GM19238 (cell line): Measurements from ENCODE around the gene UBXN10.

ENCODE experiments used
- DNase-seq: peaks from one replicate; pipeline ENCODE4 v3.0.0; 2011; ENCODE audit warnings: low spot score; ENCODE audit not compliant: insufficient read length

Gene UBXN10

DNA sequence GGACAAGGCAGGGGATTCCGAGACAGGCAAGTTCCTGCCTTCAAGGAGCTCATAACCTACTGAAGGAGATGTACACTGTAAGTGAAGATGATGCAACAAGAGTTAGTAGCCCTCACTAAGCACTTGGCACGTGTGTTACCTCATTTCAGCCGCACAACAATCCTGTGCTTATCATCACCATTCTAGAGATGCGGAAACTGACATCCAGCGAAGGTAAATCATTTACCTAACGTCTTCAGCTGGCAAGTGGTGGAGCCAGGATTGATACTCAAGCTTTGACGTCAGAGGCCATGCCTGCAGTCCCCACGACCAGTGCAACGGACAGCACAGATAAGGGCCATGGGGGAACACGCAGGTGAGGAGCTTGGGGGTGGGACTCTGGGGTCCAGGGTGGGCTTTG lies 2.9 kb upstream of the UBXN10 start:
- no peak for DNase-seq

DNA sequence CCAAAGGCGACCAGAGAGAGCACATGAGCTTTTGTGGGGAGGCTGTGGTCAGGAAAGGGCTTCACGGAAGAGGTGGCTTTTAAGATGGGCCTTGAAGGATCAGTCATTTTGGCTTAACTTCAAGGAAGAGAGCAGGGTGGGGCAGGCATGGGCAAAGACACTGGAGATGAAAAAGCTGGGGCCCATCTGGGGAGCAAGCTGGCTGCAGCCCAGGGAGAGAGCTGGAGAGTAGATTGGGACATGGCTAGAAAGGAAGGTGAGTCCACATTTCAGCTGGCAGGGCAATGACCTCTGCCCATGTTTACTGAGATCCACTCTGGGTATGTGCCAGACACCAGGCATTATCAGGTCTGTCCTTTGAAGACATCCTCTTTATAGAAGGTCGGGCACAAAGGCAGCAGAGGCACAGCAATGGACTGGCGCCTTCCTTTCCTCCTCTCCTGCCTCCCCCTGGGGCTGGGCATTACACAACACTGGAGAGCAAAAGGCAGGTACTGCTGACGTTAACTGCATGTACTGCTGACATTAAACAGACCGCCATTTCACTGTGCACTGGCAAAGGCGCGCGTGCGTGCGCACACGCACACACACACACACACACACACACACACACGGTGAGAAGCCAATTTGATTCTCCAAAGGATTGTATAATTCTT lies 2.2 kb upstream of the UBXN10 start:
- DNase-seq = no peak

DNA sequence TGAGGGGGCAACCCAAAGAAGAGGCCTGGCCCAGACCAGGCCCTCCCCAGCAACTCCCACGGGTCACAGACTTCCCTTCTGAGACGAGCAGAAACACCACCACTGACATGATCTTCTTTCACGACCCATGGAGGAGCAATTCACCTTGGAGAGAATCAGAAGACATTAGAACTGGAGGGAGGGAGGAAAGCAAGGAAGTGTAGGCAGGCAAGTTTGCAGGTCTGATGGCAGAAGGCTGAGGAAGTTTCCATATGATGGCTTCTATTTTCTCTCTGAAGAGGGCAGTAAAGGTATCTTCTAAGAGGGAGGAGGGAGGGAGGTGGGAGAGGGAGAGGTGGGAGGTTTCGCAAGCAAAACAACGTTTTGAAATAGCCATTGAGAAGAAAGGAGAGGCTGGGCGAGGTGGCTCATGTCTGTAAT lies 1.4 kb upstream of the UBXN10 start:
- DNase-seq = no peak

DNA sequence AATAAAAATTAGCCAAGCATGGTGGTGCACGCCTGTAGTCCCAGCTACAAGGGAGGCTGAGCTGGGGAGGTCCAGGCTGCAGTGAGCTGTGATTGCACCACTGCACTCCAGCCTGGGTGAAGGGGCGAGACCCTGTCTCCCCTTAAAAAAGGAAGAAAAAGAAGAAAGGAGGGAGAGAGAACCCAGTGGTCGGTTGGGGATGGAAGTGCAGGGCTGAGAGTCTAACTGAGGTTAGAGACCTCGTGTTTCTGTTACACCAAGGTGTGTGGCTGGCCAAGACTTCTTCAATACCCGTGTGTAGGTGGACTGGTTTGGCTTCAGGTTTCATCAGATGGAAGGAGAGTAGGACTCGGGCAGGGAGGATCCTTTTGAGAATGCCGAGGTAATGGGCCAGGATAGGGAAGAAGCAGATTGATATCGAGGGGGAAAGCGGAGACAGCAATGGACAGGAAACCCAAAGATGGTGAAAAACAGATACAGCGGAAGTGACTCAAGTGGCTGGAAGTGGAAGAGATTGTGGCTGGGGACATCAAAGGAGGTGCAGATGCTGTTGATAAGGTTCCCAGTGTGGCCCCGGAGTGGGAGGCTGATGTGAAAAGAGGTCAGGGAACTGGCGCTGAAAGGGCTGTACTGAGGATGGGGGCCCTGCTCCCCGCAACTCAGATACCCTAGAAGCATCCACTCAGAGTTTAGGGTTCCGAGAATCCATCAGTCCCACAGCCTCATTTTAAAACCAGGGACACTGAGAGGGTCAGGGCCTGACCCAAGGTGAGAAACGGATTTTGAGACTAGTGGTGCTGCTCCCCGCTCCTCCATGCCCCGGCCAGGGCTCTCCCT lies 681 bp upstream of the UBXN10 start:
- DNase-seq = no peak

DNA sequence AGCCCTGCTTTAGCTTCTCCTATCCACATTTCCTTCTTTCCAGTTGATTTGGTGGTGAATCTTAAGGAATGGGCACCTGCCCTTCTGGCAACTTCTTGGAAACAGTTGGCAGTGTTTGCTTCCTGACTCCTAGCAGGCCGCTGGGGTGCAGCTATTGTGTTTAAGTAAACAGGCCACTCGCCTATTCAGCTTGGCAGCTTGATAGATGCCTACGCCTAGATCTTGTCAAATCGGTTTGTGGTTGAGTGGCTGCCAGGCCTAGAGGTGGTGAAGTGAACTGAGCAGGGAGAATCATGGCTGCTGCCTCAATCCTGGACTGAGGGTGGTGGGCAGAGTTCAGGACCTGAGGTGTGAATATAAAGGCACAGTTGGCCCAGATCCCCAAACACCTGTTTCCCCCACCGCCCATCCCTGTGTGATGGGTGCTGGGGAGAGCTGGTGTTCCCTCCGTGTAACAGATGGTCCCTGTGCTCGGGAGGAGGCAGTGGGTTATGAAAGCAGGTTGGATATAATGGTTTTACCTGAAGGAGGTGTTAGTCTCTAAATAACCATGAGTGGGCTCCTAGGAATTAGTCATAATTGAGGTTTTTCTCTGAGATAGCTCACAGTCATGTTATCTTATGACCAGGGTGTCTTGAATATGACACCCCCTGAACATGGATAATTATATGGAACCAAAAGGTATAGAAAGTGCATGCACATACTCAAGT lies 1.4 kb downstream of the UBXN10 start:
- no peak for DNase-seq

DNA sequence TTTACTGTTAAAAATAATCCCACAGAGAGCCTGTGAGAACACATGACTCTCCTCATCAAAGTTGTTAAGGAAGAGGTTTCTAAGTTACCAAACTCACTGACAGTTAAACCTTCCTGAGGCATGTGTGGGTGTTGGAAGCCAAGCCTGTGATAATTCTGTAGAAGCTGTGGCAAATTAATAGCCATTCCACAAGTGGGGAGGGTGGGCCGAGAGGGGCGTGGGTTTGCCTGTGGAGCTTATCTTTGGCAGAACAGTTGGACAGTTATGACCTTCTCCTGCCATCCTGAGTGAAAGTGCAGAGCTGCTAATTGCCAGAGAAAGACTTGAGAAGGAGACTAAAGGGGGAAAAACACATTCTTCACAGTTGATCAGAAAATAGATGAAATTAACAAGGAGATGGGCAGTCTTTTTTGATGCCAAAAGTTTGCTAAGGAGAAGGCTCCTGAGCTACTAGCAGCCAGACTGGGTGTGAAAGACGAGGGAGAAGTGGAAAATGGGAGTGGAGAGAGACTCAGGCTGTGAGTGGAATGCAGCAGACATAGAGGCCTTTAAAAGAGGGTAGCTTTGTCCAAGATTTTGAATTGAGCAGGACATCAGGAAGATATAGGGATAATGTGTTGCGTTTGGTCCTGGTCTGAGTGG lies 2.0 kb downstream of the UBXN10 start:
- DNase-seq = no peak

DNA sequence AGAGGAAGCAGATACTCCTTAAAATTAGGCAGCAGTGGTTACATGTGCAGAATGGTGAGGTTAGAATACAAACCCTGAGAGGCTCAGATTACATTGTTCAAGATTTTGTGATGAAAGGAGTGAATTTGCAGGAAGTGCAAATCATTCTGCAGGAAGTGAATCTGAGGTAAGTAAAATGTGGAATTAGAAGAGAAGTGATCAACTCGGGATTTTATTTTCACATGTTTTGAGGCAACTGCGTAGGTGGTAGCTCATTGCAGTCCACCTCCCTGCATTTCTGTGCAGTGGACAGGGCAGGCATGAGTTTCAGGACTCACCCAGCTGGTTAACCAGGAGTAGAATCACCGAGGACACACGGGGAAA lies 2.5 kb downstream of the UBXN10 start:
- no peak for DNase-seq

DNA sequence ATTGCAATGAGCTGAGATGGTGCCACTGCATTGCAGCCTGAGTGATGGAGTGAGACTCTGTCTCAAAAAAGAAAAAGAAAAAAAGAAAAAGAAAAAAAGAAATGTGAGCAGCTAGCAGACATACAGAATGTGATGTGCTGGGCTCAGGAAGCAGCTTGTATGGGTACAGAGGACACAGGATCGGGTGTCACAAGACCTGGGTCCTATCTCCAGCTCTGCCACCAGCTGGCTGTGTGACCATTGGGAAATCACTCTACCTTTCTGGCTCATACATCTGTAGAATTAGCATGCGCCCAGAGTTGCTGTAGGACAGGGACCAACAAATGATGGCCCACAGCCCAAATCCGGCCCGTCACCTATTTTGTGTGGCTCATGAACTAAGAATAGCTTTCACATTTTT lies 3.8 kb downstream of the UBXN10 start:
- DNase-seq = no peak

DNA sequence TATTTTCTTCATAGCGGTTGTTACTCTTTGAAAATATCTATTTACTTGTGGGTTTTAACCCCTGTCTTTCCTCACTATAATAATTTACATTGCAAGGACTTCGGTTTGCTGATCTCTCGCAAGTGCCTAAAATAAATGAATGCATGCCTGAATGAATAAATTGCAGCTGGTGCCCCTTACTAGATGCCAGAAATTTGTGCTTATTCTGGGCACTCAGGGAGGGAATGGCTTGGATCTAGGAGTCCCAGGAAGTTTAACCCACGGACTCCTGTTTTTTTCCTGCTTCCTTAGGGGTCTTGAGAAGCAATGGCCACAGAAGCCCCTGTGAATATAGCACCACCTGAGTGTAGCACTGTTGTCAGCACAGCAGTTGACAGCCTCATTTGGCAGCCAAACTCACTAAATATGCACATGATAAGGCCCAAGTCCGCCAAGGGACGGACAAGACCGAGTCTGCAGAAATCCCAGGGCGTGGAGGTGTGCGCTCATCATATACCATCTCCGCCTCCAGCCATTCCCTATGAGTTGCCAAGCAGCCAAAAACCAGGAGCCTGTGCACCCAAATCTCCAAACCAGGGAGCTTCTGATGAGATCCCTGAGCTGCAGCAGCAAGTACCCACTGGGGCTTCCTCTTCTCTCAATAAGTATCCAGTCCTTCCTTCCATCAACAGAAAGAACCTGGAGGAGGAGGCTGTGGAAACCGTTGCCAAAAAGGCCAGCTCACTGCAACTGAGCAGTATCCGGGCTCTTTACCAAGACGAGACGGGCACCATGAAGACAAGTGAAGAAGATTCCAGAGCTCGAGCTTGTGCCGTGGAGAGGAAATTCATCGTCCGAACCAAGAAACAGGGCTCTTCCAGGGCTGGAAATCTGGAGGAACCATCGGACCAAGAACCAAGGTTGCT lies 4.6 kb downstream of the UBXN10 start:
- no peak for DNase-seq

DNA sequence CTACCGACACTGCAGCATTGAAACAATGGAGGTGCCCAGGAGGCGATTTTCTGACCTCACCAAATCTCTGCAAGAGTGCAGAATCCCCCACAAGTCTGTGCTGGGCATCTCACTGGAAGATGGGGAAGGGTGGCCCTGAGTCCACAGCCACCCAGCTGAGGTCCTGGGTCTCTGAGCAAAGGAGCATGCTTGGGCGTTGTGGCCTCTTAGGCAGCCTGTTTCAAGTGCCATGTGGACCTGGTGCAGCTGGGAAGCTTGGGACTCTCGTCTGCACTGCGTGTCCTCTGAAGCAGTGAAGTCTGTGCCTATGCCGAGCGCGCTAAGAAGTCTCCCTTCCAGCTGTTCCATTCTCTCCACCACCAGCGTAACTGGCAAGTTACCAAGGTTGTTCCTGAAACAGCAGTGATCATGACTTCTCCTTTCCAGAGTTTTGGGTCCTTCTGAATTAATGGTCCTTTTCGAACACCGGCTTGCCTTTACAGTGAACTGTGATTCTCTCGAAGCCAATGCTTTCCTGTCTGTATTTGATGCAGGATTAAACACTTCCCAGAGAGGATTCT lies 5.5 kb downstream of the UBXN10 start:
- no peak for DNase-seq

DNA sequence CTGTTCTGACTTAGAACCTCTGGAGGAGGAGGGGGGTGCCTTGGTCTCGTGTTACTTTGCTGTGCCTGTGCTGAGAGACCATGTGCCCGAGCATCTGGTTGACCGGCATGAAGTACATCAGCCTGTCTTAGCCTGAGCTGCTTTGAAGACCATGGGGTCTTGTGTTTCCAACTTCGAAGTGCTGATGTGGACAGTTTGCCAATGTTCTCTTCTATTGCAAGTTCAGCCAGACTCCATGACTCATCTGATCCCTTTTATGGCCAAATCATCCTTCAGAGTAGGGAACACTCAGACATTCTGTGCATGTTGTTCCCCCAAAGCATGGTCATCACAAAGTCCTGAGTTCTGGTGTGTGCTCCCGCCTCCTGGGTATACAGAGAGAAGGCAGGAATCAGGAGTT lies 6.5 kb downstream of the UBXN10 start:
- DNase-seq = no peak

DNA sequence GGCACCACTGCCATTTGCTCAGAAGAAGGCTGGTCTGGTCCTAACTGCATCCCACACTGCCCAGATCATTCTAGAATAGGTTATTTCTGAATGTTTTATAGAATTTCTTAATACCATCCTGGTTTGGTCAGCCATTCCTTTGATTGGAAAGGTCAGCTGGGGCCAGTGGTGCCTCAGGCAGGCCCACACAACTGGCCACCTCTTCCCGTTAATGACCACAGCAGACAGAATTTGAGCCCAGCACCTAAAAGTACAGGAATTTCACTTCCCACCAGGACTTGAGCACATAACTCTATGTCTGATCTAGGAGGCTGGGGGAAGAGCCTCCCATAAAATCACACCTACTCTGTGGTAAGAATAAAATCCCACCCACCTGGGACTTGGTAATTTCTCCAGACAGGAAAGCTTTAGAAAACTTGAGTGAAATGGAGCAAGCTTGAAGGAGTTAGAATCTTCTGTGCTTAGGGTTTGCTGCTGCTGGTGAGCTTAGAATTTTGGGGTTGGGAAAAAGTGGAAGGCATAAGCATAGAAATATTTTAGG lies 7.0 kb downstream of the UBXN10 start:
- no peak for DNase-seq

DNA sequence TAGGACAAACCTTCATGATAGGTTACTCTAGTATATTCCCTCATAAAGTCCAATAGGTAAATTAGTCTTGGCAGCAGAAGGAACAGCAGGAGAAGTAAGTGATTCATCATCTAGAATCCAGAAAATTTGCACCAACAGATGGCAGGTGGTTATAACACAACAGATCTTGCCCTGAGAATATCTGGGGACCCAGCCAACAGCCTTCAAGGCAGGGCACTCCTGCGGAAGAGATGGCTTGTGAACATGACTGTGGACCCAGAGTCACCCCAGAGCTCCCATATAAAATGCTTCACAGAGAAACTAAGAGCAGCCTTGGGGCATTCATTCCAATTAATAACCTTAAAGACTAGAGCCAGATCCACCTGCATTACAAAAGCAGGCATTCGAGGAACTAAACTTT lies 8.3 kb downstream of the UBXN10 start:
- no peak for DNase-seq

DNA sequence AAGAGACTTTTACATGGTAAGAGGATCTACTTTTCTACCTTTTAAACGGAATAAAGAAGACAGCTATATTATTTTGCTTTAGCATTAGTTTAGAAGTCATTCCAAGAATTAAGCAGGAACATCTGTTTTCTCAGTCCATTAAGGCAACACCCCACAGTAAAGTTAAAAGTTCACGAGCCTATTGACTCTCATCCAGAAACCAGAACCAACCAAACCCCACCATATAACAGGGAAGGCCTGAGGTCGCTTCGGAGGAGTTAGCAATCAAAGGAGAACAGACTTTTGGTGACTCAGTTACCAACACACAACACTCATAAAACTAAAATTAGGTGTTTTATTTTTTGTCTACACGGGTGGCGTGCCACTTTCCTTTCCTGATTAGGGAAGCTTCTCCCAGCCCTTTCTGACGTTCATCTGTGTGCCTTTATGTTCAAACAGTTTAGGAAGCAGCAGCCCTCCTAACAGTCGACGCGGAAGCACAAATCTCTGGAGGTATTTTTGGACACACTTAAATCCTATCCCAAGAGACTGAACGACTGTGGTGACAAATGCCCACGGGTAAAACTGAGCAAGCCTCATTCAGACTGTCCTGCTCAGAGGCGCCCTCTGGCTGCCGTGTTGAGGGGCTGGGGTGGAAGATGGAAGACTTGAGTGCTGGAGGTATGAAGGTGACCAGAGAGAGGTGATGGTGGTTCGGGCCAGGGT lies 9.0 kb downstream of the UBXN10 start:
- peak; percentile 40 for DNase-seq

DNA sequence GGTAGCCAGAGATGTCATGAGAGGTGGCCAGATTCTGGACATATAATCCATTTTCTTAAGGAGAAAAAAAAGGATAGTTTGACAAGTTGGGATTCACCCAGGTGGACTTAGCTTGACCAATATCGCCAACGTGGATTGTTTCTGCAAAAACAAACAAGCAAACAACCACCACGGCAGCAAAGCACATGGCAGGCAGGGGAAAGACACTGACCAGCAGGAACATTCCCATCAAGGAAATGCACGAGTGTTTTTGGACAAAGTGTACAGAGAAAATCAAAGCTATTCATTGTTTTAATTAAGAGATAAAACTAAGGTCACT lies 9.5 kb downstream of the UBXN10 start:
- DNase-seq = no peak

DNA sequence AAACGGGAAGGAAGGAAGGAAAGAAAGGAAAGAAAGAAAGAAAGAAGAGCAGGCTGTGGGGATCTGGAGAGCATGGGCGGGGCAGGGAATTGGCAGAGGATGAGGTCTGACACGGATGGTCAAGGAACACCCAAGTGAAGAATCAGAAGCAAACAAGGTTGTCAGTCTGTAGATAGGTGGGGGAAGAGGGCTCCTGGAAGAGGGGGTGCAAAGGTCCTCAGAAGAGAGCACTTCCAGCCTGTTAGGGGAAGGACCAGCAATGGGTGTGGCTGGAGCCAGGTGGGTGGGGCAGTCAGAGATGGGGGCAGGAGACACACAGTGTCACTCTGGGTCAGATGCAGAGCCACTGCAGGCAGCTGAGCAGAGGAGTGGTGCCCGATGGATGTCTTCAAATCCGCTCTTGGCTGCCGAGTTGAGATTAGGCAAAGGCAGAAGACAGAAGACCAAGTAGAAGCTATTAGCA lies 11.5 kb downstream of the UBXN10 start:
- DNase-seq = no peak

DNA sequence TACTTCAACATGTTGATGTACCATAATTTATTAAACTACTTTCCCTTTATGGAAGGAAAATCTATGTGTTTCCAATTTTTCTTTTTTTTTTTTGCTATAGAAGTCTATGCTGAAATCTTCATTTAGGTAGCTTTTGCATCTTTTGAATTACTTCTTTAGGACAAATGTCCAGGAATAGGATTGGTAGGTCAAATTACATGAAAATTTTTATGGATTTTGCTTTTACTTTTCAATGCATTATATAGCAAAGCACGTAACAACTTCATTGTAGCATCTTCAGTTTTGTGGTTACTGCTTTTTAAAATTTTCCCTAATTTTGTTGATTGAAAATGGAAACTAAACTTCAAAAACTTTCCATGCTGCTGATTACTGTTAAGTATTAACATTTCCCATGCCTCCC lies 12.4 kb downstream of the UBXN10 start:
- DNase-seq = no peak

DNA sequence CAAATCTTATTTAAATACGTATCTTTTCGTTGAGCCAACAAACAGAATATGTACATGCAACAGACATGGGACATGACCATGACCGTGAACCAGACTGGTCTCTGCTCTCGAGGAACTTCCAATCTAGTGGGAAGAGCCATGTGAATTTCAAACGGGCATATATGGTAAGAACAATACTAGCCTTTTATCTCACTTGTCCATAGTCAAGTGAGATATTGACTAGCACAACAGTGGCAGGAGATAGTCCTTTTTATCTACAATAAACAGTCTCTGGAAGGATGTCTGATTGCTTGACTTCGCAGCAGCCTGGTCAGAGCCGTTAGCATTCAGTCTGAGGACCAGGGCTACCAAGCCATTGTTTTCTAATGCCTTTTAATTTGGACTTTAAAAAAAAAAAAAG lies 13.0 kb downstream of the UBXN10 start:
- DNase-seq = no peak

DNA sequence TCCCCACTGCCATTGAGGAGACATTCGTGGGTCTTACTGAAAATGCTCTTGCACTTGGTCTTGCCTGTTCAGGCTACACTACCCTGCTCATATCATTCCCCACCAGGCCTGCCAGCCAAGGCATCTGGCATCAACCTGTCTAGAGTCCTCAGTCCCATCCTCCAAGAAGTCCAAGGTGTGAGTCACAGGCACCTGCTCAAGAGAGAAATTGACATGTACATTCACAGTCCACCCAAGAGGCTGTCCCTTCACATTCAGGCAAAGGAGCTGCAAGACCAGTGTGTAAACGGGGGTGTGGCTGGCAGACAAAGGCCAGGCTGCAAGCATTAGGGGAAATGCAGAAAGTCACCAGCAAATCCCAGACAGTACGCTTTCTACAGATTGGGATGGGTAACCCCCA lies 13.5 kb downstream of the UBXN10 start:
- no peak for DNase-seq

DNA sequence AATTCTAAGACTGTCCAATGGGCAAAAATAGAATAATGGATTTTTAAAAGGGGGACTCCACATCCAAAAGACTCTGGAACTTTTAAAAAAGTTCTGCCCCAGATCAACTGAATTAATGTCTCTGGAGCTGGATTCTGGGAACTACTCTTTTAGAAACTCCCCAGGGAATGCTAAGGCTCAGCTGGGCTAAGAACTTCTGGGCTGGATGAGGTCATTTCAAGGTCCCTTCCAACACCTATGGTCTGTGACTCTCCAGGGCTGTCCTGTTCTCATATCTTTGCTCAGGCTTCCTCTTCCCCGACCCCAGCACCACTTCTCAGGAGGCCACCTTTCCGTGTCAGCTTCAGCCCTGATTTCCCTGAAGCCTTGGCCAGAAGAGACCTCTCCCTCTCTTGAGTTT lies 13.9 kb downstream of the UBXN10 start:
- DNase-seq = no peak
